Fibroblast of skin of right biceps (primary cell): ENCODE measurements around the gene SLC24A3.

ENCODE experiments used
- DNase-seq: peaks from one replicate; pipeline ENCODE4 v3.0.0-alpha.2; 2013

Gene SLC24A3

DNA sequence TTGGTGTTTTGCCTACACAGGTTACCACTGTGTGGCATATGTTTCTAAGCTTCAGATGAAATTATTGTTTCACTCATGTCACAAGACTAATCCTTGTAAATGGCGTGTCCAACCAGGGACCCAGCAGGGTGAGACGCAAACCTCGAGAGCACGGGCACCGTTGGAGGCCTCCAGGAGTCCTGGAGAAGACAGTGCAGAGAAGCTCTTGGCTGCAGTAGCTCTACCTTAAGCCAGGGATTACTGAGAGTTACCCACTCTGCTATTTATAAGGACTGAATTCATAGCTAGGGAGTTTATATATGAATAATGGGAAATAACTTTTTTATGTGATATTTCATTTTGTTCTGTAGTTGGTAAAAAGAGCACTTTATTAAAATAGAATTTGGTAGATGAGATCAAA lies 137.4 kb downstream of the SLC24A3 start:
- DNase-seq = no peak

GRCh38 chr20:19351542-19351941 lies 139.1 kb downstream of the SLC24A3 start:
- DNase-seq = no peak

- DNase-seq = no peak
Observed at GRCh38 chr20:19354950-19355349, 142.5 kb downstream of the SLC24A3 start.

DNA sequence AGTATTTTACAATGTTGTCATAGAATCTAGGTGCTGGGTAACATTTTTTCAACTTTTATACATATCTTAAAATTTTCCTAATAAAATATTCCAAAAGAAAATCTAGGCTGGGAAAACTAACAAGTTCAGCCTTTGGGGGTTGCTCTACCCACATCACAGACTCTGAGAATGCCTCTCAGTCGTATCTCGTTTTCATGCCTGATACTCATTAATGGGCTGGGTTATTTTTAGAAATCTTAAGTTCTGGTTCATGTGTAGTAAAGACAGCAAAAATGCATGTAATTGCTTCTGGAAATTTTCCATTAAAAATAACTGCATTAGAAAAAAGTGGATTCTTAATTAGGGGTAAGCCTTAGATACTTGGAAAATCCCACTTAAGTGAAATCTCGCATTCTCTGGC lies 149.3 kb downstream of the SLC24A3 start:
- DNase-seq = no peak

DNA sequence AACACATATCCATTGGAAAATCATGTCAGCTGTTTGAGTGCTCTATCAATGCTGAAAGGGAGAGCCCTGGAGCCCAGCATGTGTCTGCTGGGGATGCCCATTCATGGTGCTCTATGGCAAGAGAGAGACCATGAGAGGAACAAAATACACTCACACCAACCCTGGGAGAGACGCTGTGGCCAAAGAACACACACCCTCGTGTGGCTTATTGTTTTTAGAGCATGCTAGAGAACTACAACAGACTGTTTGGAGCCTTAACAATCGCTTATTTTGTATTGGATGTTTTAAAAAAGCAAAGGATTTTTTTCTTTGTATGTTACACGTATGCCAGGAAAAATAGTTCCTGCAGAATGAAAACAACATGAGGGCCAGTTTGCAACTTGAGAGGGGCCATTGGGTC lies 151.0 kb downstream of the SLC24A3 start:
- DNase-seq = no peak

DNA sequence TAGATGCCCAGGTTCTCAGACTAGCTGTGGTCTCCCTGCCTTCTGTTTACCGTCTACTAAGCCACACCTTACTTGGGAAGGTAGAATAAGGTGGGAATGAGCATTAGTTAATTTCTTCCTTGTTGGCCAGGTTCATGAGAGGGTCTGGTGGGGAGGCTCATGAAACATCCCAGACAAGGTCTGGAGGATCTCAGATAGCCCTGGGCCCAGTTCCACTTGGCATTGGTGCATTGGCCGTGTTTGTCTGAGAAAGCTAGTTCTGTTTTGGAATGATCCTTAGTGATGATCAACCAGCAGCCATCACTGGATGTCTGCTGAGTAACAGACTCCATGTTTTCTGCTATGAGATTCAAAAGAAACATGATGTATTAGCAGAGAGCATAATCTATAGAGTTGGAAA lies 155.1 kb downstream of the SLC24A3 start:
- no peak for DNase-seq

GRCh38 chr20:19368351-19368750 lies 155.9 kb downstream of the SLC24A3 start:
- DNase-seq = no peak

DNA sequence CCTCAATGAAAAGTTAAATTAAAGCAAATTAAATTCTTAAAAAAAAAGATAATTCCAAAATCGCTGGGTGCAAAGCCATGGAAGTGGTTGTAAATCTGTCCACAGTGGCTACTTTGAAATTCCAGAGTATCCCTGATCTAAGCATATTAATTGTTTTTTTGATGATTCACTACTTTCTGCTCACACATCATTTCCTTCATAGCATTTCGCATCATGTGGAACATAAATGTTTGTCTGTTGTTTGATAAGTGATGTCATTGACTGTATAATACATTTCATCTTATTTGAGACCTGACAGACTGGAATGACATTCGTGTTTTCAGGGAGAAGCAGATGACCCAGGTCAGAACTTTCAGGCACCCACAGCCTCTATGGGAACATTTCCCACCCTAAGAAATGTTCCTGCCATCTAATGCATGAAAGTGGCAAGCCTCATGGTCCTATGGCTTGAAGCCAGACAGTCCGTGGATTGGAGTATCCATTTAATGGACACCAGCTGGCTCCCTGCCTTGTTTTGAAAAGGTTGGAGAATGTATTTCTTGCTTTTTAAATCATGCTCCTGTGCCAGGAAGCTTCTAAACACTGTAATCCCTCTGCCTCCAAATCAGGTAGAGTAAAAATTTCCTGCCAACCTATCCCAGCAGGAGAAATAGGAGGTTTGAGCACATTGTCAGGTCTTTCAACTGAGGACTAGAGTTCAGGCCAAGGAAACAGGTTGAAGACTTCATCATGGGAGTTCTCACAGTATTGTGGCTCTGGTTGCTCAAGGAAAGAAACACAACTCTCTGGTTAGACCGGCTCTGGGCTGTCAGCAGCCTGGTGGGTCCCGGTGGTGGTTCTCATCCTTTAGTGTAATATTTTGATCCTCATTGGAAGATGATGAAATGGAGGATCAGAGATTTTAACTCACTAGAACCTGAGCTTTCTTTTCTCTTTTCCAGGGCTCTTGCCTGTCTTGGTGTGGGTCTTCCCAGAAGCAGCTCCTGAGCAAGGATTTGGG lies 157.9 kb downstream of the SLC24A3 start:
- no peak for DNase-seq

GRCh38 chr20:19371112-19371511 lies 158.7 kb downstream of the SLC24A3 start:
- DNase-seq = no peak

GRCh38 chr20:19374216-19374615 lies 161.8 kb downstream of the SLC24A3 start:
- no peak for DNase-seq

DNA sequence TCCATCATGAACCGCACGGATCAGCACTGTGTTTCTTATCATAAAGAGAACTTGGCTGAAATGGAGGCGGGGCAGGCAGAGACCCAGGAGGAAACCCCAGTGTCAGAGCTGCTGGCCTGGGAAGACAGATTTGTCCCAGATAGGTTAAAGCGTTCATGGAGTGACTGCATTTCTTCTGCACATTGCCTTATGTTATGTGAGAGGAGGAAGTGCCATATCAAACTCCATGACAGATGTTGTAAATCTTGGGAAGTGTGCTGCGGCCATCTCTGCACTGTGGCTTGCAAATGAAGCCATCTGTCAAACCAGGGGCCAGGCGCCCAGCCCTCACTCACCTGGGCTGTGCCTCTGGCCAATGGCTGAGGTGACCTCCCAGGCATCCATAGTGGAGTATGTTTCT lies 163.0 kb downstream of the SLC24A3 start:
- no peak for DNase-seq

- DNase-seq = no peak
Observed at GRCh38 chr20:19375801-19376200, 163.4 kb downstream of the SLC24A3 start.

DNA sequence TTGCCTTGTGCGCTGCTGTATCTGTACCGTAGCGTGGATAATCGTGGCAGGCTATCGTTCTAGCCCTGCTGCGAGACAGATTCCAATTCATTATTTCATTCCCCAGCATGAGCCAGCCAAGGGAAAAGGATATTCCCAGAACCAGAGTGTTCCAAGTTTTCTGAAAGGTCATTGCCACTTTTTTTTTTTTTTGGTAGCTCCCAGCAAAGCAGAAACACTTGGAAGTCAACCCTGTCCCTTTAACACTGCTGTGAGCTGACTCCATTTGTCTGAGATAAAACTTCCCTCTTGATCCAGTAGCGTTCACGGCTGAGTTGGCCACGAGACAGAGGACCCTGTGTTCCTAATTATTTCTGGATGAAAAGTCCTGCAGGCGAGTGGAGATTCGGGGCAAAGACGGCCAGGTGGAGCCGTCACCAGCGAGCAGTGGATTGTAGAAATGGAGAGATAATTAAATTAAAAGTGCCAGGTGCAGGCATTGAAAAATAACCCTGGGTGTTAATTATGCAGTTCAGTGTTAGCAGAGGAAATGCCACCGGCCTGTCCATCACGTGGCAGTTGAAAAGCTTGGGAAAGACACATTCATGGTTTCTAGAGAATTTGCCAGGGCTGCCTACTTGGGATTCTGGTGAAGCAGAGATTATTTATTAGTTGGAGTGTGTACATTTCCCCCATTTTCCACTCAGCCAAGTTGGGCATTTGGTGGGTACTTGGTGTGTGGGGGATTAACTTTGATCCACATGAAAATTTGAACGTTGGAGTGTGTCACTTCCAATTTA lies 164.2 kb downstream of the SLC24A3 start:
- no peak for DNase-seq

DNA sequence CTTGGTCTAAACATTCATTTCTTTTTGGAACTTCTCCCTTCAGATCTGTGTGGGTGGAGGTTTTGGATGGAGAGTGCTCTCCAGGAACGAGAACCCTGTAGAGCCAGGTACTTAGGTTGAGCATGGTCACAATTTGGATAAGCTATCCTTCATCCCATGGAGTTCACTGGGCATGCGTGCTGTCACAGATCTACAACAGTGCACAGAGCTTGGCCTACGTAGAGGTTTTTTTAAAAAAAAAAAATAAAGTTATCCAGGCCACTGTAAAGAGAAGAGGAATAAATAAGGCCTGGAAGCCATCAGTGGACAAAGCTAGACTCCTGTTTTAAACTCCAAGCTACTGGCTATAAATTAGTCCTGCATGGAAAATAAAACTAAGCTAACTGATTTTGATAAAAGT lies 165.6 kb downstream of the SLC24A3 start:
- no peak for DNase-seq

DNA sequence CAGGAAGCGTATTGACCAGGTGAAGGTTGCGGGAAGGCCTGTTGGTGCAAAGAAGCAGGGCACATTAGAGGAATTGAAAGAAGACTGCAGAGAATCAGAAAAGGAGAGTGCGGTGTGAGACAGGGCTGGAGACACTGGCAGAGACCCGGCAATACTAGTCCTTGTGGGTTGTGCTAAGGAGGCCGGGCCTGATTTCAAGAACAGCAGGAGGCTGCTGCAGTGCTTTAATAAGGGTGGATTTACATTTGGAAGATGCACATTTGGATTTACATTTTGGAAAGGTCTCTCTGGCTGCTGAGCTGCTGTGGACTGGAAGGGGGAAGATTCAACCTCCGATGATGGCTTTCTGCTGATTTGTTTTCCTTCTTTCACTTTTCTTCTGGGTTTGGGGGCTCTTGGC lies 167.8 kb downstream of the SLC24A3 start:
- no peak for DNase-seq

DNA sequence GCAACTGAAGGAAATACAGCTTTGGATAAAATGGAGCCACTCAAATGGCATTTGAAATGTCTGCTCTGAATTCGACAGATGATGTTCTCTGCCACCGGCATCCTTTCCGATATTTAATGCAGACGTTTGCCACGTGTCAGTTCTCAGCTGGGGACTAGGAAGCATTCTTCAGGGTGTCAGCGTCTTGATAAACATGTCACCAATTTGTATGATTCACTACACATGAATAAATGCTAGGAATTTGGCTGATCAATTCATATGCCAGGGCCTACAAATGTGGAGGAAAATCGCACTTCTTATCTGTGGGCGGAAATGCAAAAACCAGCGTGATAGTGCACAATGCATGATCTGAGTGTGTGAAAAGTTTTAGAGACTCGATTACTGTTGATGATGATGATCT lies 169.5 kb downstream of the SLC24A3 start:
- no peak for DNase-seq

DNA sequence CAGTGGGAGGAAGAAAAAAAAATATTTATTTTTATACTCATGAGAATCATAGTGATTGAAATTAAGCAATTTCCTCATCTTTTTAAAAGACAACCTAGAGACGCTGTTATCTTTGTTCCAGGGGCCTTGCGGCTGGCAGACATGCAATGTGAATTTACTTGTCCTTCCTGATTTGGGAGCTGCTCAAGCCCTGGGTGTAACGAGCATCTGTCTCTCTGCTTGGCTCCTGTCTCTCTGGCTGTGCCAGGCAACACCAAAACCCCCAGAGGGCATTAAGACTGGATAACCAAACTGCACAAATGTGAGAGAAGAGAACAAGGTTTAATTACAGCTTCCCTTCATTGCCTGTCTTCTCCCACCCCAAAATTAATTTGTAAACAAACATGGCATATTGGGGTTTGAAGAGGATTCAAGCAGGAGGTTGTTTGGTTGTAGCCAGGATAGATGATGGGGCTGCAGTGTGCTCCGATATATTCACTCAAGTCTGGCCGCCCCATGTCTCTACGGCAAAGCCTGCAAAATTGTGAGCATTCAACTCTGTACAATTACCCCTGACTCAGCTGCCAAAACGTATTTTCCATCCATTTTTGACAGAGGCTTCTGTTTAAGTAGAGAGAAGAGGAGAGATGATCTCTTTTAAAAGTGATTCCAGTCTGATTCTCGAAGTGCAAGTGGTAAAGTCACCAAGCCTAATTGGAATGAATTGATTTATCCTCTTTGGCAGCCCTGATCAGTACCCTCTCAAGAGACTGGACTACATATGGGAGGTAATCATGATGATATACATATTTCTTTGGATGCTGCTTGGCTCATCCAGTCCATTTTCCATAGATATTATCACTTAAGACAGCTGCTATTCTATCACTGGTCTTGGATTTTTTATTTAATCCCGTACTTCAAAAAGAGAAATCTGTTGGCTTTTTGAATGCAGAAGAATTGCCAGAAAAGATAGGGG lies 170.2 kb downstream of the SLC24A3 start:
- DNase-seq = no peak

DNA sequence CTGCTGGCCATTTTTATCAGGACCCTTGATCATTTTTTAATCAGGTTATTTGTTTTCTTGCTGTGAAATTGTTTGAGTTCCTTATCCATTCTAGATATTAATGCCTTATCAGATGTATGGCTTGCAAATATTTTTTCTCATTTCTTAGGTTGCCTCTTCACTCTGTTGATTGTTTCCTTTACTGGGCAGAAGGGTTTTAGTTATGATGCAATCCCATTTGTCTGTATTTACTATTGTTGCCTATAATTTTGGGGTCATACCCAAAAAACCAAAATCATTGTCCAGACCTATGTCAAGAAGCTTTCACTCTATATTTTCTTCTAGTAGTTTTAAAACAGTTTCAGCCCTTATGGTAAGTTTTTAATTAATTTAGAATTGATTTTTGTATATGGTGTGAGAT lies 172.5 kb downstream of the SLC24A3 start:
- DNase-seq = no peak

DNA sequence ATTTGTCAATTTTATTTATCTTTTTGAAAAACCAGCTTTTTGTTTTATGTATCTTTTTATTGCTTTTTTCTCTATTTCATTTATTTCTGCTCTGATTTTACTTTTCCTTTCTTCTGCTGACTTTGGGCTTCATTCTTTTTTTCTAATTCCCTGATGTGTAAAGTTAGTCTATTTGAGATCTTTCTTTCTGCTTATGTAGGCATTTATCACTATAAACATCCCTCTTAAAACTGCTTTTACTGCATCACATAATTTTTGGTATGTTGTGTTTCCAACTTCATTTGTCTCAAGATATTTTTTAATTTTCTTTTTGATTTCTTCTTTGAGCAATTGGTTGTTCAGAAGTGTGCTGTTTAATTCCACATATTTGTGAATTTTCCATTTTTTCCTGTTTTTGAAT lies 174.8 kb downstream of the SLC24A3 start:
- no peak for DNase-seq

DNA sequence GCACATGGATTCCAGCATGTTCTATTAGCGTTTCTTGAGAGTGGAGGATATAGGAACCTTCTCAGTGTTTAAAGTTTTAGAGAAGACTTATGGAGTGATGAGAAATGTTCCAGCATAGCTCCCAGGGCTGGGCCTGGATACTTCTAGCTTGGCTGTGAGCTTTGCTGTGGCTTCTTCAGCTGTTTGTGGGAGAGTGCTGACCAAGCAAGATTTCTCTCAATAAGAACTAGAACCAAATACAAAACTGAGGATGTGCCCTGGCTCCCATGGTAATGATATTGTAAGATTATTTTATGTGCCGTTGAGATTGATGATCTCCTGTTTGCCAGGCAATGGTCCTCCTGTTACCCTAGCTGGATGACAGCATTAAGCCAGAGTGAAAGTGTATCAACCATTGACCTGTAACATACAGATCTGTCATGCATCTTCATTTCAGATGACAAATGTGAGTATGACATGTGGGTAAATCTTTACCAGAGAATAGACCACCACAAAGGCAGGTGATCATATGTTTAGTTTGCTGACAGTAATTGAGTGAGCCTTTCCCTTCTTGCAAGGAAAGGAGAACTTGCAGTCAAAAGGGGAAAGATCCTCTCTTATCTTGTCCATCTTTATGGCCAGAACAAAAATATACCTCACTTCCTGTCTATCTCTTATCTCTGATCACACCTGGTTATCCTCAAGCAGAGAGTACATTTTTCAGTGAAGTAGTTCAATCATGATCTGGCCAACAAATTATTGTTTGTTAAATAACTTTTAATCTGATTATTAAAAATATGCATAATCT lies 180.1 kb downstream of the SLC24A3 start:
- no peak for DNase-seq

- DNase-seq = no peak
Observed at GRCh38 chr20:19396460-19397081, 184.1 kb downstream of the SLC24A3 start.

GRCh38 chr20:19397226-19397625 lies 184.8 kb downstream of the SLC24A3 start:
- no peak for DNase-seq
